HFFc6 (cell line): ENCODE measurements around the gene PRKCD. TPM values are rescaled to one million over a fixed set of nuclear protein-coding genes. Genes with fewer than 3 reads are reported as not detected.

Source experiments
- DNase-seq: peaks from one replicate; pipeline ENCODE4 v3.0.0-alpha.2; 2018
- H3K27ac Mint-ChIP-seq: 2 replicates; pipeline ENCODE4 v1.8.0; 2020; ENCODE audit warnings: mild to moderate bottlenecking, mixed read lengths
- H3K27me3 Mint-ChIP-seq: 2 replicates; pipeline ENCODE4 v1.8.0; 2021; ENCODE audit warnings: mild to moderate bottlenecking, moderate library complexity, mixed read lengths; ENCODE audit not compliant: insufficient read depth
- H3K36me3 Mint-ChIP-seq: 2 replicates; pipeline ENCODE4 v1.8.0; 2021; ENCODE audit warnings: low read depth, mixed read lengths
- H3K4me1 Mint-ChIP-seq: 2 replicates; pipeline ENCODE4 v1.8.0; 2020; ENCODE audit warnings: low read depth, mixed read lengths
- H3K4me3 Mint-ChIP-seq: 2 replicates; pipeline ENCODE4 v1.8.0; 2020; ENCODE audit warnings: mild to moderate bottlenecking, moderate library complexity, mixed read lengths
- H3K9me3 Mint-ChIP-seq: 2 replicates; pipeline ENCODE4 v1.8.0; 2020; ENCODE audit warnings: mild to moderate bottlenecking, mixed read lengths
- total RNA-seq, 6 experiments: library from RNA; stranded (reverse); fragmentation: NEBNext Ultra II Directional; extraction: Animal tissue kit (Norgen Biotek cat#: 25700); gene quantifications; 2 replicates in 1 of 6; 3 replicates in 5 of 6; pipeline ENCODE4 v1.2.3, GENCODE V29; 2021
- TF ChIP-seq, protein P1 (sequence below): fragments of 200-600 bp; sonication (generic); IDR thresholded peaks from 2 replicates; pipeline ENCODE4 v1.5.0; 2021; ENCODE audit warnings: antibody characterized with exemption, mild to moderate bottlenecking

The PRKCD gene
- total RNA-seq, 6 experiments from 2014 or later = 15.5 to 21.9 (median 20.0) TPM

DNA sequence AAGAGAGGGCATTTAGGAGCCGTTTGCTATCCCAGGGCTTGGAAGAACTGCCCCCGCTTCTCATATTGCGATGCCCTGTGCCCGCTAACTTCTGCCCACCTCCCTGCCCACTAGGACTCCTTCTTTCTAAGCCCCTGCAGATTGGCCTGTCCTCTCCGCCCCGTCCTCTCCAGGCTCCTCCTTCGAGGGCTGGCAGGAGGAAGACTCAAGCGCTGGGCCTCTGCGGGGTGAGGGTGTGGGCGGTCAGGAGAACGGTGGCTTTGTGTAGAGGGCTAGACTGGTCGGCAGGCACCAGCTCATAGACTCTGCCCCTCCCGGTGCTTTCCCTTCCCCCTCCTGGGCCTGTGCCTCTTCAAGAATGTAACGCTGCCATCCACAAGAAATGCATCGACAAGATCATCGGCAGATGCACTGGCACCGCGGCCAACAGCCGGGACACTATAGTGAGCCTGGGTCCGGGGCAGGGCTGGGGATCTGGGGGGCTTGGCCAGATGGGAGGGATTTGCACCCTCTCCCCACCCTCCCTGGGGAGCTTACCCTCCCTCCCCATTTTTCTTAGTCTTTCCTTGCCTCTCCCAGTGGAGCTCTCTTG, 21.9 kb downstream of the PRKCD start:
- Mint-ChIP-seq H3K27me3 (peaks cover 1% of the 10 kb centered on the region; the same call in 1 of the 2 replicates), H3K27ac (no peak overlapping the region), H3K36me3 (peaks cover 13% of the 10 kb centered on the region), H3K4me1 (peaks cover 9% of the 10 kb centered on the region), H3K4me3 (no peak overlapping the region), H3K9me3 (no peaks in the 10 kb centered on the region)
- no peak for DNase-seq
- TF ChIP-seq, protein P1, sequence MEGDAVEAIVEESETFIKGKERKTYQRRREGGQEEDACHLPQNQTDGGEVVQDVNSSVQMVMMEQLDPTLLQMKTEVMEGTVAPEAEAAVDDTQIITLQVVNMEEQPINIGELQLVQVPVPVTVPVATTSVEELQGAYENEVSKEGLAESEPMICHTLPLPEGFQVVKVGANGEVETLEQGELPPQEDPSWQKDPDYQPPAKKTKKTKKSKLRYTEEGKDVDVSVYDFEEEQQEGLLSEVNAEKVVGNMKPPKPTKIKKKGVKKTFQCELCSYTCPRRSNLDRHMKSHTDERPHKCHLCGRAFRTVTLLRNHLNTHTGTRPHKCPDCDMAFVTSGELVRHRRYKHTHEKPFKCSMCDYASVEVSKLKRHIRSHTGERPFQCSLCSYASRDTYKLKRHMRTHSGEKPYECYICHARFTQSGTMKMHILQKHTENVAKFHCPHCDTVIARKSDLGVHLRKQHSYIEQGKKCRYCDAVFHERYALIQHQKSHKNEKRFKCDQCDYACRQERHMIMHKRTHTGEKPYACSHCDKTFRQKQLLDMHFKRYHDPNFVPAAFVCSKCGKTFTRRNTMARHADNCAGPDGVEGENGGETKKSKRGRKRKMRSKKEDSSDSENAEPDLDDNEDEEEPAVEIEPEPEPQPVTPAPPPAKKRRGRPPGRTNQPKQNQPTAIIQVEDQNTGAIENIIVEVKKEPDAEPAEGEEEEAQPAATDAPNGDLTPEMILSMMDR = no peak

DNA sequence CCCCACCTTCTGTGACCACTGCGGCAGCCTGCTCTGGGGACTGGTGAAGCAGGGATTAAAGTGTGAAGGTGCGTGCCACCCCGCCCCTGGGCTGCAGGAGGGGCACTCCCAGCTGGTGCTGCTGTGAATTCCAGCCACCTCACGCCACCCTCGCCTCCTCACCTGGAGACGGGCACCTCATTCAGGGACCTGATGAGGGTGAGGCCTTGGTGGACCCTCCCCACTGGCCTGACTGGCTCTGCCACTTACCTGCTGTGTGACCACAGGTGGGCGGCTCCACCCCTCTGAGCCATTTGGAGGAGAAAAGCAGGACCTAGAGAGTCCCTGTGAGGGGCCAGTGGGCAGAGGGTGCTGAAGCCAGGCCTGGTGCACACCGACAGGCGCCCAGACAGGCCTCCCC, 22.5 kb downstream of the PRKCD start:
- peaks cover 9% of the 10 kb centered on the region for H3K4me1 Mint-ChIP-seq
- peaks cover 13% of the 10 kb centered on the region for H3K36me3 Mint-ChIP-seq
- H3K27ac Mint-ChIP-seq = no peak overlapping the region
- no peak for DNase-seq
- TF ChIP-seq, protein P1 = no peak
- H3K9me3 Mint-ChIP-seq = no peaks in the 10 kb centered on the region
- H3K27me3 Mint-ChIP-seq = peaks cover 1% of the 10 kb centered on the region; the same call in 1 of the 2 replicates
- no peak overlapping the region for H3K4me3 Mint-ChIP-seq

DNA sequence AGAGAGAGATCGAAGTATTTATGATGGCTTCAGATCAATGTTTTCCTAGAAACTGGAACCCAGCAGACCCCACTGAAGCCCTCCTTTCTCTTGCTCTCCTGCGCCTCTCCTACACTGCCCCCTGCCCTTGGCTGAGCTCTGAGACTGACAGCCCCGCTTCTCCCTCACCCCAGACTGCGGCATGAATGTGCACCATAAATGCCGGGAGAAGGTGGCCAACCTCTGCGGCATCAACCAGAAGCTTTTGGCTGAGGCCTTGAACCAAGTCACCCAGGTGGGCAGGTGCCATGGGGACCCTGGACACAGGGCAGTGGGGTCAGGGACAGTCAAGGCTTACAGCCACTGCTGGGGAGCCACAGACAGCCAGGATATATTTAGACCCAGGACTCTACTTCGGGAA, 23.7 kb downstream of the PRKCD start:
- Mint-ChIP-seq H3K4me3 (no peak overlapping the region), H3K4me1 (peaks cover 9% of the 10 kb centered on the region), H3K27ac (no peak overlapping the region), H3K36me3 (peaks cover 13% of the 10 kb centered on the region; the same call in 1 of the 2 replicates), H3K9me3 (no peaks in the 10 kb centered on the region), H3K27me3 (peaks cover 1% of the 10 kb centered on the region; the same call in 1 of the 2 replicates)
- TF ChIP-seq, protein P1 = no peak
- DNase-seq = no peak

DNA sequence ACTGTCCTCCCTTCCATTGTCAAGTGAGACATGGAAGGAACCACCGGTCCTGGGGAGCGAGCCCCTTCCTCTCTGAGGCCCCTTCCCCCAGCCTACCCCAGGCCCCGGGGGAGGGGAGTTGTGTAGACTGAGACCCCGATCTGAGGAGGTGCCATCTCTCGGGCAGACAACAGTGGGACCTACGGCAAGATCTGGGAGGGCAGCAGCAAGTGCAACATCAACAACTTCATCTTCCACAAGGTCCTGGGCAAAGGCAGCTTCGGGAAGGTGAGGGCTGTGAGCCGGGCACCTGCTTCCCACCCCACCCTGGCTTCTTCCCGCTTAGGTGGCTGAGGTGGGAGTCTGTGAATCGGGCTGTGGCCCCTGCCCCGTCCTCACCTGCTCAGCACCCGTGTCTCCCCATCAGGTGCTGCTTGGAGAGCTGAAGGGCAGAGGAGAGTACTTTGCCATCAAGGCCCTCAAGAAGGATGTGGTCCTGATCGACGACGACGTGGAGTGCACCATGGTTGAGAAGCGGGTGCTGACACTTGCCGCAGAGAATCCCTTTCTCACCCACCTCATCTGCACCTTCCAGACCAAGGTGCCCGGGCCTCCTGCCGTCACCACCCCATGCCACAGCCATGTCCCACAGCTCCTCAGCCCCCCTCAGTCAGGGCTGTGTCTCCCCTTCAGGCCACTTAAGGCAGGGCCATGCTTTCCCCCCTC, 24.9 kb downstream of the PRKCD start:
- Mint-ChIP-seq H3K27me3 (peaks cover 1% of the 10 kb centered on the region; the same call in 1 of the 2 replicates), H3K9me3 (no peaks in the 10 kb centered on the region), H3K36me3 (peaks cover 17% of the 10 kb centered on the region), H3K4me1 (peaks cover 9% of the 10 kb centered on the region), H3K4me3 (no peak overlapping the region), H3K27ac (no peak overlapping the region)
- TF ChIP-seq, protein P1 = no peak
- no peak for DNase-seq

DNA sequence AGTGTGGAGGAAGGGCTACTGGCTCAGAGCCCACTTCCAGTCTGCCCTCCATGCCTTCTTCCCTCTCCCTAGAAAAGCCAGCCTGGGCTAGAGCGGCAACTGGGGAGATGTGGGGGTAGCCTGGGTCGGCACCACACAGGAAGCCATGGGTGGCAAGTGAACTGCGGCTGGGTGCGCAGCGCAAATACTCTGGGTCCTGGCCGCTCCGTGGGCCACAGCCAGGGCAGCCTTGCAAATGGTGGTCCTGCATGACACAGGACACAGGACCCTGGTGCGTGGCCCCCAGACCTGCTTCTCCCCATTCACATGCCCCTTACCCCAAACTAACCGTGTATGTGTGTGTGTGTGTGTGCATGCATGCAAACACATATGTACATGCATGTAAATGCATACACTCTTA, 25.7 kb downstream of the PRKCD start:
- DNase-seq = no peak
- Mint-ChIP-seq H3K4me1 (peaks cover 9% of the 10 kb centered on the region), H3K9me3 (no peaks in the 10 kb centered on the region), H3K36me3 (peaks cover 17% of the 10 kb centered on the region), H3K4me3 (no peak overlapping the region), H3K27me3 (peaks cover 1% of the 10 kb centered on the region; the same call in 1 of the 2 replicates), H3K27ac (no peak overlapping the region)
- TF ChIP-seq, protein P1 = no peak
